NCI-H748 (cell line): ENCODE measurements around the gene PPM1F.
"Not testable (repeated sequence)": the region's sequence is repeated elsewhere in the genome, so short reads cannot be mapped to it uniquely, and the experiment has no call there.

Experiments
- DNase-seq: peaks from one replicate; lab custom pipeline; 2025; ENCODE audit not compliant: unreplicated experiment; lab: John Stamatoyannopoulos, UW

The PPM1F gene

GRCh38 chr22:21898354-21898896 is 54.2 kb downstream of the PPM1F start:
- no peak for DNase-seq

- DNase-seq = no peak
These were observed 55.6 kb downstream of the PPM1F start for GRCh38 chr22:21896951-21897513.

- not testable (repeated sequence) for DNase-seq
These were observed 56.4 kb downstream of the PPM1F start for GRCh38 chr22:21896275-21896674.

GRCh38 chr22:21894799-21895198 is 57.8 kb downstream of the PPM1F start:
- no peak for DNase-seq

GRCh38 chr22:21889251-21889990 is 63.2 kb downstream of the PPM1F start:
- no peak for DNase-seq

GRCh38 chr22:21887841-21888240 is 64.8 kb downstream of the PPM1F start:
- DNase-seq = no peak

GRCh38 chr22:21883930-21884329 is 68.7 kb downstream of the PPM1F start:
- not testable (repeated sequence) for DNase-seq

- not testable (repeated sequence) for DNase-seq
These were observed 69.8 kb downstream of the PPM1F start for GRCh38 chr22:21882754-21883333.

- no peak for DNase-seq
These were observed 70.6 kb downstream of the PPM1F start for GRCh38 chr22:21881841-21882753.

GRCh38 chr22:21876486-21877176 is 76.0 kb downstream of the PPM1F start:
- no peak for DNase-seq

- not testable (repeated sequence) for DNase-seq
These were observed 77.7 kb downstream of the PPM1F start for GRCh38 chr22:21874953-21875352.

- DNase-seq = no peak
These were observed 79.0 kb downstream of the PPM1F start for GRCh38 chr22:21873619-21874018.

- not testable (repeated sequence) for DNase-seq
These were observed 79.9 kb downstream of the PPM1F start for GRCh38 chr22:21872741-21873140.
